COR-L47 (cell line): ENCODE results near the gene FSIP1.

Experiments
- DNase-seq: peaks from one replicate; lab custom pipeline; 2025; lab: John Stamatoyannopoulos, UW

The FSIP1 gene

DNA sequence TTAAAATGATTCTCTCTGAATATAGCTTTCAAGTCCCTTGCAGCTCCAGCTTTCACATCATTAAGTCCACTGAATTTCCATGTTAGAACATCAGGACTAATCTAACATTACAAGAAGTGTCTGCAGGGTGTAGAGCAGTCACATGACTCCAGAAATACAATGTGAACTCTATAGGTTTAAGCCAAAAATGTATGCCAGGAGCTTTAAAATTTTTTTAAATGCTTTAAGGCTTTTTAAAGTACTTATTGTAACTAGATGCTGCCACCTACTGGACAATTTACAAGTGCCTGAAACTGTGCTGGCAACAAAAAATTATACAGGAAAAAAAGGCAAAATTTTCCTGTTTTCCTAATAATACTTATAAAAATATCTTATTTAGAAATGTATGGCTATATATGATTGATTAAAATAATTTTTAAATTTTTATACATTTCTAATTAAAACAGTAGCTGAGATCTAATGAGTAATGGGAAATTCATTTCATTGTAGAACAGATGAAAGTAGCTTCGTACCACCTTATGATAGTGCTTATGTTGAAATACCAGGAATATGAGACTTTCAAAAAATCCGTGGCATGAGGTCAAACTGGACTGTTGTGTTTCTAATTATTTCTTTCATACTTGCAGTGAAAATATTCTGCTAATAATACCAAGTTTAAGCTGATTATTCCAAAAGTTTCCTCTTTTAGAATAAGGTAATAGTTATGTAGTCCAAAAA, 25.7 kb downstream of the FSIP1 start:
- DNase-seq = peak; percentile 55

DNA sequence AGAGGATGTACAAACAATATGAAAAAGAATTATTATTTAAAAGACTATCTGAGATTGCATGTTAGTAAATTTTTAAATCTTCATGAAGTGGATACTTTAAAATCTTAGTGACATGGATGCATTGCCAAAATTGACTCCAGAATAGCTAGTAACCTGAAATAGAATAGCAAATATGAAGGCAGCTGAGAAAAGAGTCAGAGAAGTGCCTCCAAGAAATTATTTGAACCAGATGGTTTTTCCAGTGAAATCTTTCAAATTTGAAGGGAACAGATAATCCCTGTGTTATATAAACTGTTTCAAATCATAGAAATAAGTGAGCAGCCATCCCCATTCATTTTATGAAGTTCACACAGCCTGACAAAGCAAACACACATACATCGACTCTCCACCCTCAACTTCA, 29.6 kb downstream of the FSIP1 start:
- no peak for DNase-seq

DNA sequence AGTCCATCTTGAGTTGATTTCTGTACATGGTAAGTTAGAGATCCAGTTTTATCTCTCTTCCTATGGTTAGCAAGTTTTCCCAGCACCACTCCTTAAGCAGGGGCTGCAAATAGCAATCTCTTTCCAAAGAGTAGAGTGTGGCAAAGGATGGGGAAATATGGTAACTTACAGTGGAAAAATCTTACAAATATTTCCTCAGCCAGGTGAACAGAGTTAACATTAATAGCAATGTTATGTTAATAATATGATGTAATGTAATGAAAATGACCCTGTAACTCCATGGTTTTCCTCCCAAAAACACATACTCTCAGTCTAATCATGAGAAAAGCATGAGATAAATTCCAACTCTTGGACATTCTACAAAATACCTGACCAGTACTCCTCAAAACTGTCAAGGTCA, 30.4 kb downstream of the FSIP1 start:
- no peak for DNase-seq

DNA sequence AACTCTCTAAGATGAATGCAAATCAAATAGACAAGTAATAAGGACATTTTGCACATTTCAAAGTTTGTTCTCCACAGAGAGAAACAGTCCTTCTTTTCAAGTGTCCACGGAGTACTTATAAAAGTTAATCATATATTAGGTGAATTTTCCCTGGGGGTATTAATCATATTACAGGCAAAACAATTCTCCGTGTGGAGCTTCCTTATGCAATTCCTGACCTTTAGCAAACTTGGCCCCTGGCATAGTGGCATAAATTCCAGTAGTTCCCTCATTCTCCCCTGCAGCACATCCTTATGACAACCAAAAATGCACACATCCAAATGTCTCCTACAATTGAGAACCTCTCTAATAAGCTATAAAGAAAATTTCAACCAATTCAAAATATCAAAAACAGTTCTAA, 34.4 kb downstream of the FSIP1 start:
- no peak for DNase-seq

DNA sequence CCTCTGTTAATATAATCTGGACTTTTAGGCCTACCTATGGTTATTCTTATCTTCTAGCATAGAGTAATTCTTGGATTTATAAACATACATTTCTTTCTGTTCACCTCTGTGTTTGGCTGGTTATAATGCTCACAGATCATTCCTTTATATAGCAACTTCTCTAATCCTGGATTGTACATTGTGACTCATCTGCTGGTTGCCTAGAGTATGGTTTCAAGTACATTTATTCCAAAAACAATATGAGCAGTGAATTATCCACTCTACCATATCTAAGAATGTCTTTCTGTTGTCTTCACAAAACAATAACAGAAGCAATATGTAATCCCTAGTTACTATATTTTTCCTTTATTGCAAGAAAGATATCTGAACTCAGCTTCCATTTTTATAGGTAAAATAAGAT, 35.3 kb downstream of the FSIP1 start:
- no peak for DNase-seq

DNA sequence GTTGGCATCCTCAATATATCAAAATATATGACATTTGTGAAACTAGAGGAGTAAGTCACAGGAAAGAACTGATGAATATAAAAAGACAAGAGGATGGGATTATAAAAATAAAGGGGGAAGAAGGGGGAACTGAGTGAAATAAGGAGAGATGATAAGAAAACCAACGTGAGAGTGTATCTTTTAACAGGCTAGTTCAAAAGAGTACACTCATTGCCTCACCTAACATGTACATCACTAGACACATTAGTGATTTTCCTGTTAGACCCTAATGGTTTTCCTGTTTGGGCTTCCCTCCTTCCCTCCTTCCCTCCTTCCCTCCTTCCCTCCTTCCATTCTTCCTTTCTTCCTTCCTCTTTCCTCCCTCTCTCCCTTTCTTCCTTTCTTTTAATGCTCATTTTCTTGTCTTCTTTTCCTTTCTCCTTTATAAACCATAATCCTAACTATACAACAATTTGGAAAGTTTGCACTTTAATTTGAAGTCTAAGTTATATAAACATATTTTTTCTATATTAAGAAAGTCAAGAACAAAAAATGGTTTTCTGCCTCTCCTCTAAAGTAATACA, 35.8 kb downstream of the FSIP1 start:
- DNase-seq = no peak

DNA sequence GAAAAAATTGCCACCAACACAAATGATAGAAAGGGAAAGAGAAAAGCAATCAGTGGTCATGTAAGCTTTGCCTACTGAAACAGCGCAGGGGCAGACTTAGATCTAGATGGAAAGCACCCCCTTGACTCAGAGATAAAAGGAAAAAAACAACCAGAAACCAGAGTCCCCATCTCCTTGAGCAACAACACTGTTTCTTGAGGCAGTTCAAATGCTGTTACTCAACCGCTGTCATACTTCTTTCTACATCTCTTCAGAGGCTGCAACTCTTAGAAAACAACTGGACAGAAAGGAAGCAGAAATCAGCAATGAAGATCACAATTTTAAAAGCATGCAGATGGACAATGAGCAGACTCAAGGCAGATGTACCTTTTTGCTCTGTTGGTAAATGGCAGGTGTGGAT, 36.5 kb downstream of the FSIP1 start:
- no peak for DNase-seq

DNA sequence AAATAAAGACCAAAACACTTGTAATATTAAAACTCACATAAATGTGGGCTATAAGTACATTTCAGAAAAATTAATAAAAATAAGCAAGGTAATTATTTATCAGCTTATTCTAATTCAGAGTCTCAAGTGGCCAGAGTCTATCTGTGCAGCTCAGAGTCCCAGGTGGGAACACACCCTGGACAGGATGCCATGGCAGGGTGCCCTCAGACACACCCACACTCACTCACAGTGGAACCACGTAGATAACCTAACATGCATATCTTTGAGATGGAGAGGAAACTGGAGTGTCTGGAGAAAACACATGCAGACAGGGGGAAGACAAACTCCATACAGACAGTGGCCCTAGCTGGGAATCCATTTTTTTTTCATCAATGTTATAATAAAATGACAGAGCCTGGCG, 37.2 kb downstream of the FSIP1 start:
- DNase-seq = no peak

DNA sequence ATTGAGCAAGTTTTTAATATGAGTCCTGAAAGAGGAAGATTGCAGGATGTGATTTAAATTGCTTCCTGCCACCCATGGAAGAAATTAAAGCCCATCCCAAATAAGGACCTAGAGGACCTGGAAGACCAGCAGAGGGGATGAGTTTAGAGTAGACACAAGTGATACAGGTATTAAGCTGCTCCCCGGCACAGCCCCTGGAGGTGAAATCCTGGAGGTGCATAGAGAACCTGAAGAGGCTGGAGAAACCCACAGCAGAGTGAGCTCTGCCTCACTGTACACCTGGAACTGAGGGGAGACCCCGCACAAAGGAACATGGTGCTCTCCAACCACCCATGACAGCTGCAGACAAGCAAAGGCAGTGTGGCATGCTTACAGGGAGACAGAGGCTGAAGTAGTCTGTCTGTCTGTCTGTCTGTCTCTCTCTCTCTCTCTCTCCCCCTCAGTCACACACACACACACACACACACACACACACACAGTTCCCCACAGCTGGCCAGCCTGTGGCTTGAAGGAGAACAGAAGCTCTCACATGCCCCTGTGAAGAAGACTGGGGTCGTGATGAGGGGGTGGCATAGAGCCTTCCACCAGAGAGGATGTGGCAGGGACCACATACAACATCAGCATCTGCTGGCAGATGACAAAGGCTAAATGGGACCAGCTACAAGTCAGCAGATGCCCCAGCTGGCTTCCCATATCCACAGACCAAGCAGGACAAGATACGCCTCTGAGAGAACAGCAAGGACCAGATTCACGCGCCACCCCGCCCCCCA, 38.1 kb downstream of the FSIP1 start:
- DNase-seq = no peak

DNA sequence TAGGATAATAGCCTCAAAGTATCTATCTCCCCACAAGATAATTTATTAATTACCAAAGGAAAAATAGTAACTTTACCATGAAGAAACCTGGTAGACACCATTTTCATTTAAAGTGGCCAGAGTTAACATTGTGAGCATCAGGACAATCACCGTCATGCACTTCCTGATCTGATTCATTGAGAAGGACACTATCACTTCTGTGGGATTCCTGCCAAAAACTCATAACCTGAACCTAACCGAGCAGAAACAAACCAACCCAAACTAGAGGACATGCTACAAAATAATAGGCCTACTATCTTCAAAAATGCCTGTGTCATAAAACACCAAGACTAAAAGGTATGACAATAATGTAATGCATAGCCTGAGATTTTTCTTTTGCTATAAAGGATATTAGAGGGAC, 39.0 kb downstream of the FSIP1 start:
- DNase-seq = no peak

DNA sequence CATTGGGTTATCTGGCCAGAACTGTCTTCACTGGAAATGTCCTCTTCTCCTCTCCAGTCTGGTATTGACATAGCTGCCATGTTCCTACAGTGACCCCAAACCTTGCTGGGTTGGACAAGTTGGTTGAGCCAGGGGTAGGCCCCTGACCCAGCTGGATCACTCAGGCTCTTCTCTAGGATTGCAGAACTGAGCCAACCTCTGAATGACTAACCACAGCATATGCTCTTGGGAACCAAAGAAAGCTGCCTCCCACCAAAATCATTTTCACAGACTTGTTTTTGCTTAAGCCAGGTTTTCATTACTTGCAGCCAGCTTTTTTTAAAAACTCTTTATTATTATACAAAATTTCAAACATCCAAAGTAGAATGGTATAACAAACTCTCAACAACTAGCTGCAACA, 41.4 kb downstream of the FSIP1 start:
- no peak for DNase-seq

DNA sequence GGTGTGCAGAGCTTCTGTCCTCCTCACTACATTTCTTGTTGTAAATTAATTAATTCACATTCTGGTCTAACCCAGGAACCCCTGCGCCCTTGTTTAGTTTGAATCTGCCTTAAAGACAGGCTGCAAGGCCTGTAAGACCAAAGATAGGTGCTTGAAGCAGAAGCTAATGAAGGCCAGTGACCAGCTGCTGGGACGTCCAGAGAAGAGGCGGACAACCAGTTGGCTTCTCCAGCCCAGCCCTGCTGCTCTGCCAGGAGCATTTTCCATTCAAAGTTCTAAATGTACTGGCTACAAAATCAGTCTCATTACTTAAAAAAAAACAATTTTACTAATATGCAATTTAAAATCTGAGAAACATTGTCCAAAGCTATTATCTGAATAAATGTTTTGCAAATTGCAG, 43.6 kb downstream of the FSIP1 start:
- no peak for DNase-seq

DNA sequence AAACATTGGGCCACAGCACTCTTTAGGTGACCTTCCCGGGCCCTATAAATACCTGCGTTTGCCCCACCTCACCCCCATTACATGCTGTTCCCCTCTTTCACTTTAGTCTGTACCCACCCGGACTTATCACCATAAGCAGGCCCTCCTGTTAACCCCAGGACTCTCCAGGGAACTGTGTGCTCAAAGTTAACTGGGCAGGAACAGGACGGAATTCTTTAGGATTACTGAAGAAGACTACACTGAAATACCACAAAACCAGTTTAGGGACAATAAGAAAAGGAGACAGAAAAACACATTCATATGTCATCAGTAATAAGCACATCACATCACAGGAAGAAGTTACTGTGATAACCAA, 45.5 kb downstream of the FSIP1 start:
- DNase-seq = no peak

DNA sequence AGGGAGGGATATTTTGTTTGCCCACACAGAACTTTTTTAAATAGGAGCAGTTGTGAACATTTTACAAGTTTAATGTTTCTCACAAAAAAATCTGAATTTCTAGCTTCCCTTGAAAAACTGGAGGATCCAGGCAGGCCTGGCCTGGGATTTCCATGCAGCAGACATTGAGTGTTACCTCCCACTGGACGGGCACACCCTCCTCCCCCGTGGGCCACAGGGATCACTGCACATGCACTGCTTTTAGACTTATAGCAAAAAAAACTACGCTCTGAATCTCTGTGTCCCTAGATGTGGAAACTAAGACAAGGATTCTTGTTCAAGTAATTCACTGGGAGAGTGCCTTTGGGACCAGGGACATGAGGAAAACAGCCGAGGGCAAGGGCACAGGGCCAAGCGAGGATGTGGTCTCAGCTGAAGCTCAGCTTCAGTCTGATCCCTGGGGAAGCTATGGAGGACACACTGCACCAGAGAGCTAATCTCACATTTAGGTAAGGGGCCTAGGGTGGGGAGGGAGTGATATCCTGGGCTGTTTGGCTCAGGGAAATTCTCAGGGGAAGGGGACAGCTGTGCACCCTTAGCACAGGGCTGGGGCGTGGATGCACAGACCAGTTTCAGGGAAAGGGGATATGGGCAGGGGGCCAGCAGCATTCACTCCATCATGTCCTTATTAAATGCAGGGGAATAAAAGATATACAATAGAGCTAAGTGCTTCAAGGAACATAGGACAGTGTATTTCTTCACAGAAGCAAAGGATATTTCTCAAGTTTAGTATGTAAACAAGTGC, 46.0 kb downstream of the FSIP1 start:
- no peak for DNase-seq

DNA sequence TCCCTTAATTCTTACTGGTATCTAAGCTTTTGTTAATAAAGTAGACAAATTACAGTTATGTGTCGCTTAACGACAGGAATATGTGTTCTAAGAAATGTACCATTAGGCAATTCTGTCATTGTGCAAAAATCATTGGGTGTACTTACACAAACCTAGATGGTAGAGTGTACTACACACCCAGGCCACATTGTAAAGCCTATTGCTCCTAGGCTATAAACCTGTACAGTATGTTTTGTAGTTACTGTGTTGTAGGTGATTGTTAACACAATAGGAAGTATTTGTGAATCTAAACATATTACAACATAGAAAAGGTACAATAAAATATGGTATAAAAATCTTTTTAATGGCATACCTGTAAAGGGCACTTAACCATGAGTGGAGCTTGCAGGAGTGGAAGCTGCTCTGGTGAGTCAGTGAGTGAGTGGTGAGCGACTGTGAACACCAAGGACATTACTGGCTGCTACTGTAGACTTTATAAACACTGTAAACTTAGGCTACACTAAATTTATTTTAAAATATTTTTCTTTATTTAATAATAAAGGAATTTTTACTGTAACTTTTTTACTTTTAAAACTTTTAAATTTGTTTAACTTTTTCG, 47.4 kb downstream of the FSIP1 start:
- no peak for DNase-seq

DNA sequence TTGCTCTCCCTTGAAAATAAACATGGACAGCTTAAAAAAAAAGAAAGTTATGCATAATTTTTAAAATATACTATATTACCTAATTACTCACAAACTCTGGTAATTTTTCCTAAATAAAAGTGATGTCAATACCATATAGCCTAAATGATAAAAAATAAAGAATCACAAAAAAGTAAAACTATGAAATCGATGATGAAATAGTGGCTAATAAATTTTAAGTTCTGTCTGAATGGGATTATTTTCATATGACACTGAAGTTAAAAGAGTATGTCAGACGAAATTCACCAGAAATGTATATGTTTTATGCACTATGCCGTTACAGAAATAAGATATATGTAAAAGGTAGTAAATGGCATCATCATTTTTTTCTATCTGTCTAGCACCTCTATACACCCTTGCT, 51.4 kb downstream of the FSIP1 start:
- DNase-seq = no peak

DNA sequence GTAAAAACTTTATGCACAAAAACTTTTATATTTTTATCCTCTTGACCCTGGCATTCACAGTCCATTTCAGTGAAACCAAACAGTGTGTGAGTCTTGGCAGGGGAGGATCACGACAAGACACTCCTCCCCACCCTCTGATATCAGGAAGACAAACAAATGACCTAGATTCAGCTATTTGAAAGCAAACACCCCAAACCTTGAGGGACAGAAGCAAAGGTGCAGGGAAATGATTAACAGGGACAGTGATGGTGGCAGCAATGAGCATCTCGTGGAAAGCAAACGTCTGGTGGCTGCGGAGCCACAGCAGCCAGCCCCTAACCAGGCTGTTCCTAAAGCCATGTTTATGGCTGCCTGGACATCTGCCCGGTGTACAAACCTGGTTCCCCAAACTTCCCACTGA, 52.1 kb downstream of the FSIP1 start:
- DNase-seq = no peak

DNA sequence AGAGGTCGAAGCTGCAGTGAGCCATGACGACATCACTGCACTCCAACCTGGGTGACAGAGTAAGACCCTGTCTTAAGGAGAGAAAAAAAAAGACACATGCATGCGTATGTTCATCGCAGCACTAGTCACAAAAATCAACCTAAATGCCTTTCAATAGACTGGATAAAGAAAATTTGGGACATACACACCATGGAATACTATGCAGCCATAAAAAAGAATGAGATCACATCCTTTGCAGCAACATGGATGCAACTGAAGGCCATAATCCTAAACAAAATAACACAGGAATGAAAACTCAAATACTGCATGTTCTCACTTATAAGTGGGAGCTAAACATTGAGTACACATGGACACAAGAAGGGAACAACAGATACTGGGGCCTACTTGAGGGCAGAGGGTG, 53.1 kb downstream of the FSIP1 start:
- no peak for DNase-seq

DNA sequence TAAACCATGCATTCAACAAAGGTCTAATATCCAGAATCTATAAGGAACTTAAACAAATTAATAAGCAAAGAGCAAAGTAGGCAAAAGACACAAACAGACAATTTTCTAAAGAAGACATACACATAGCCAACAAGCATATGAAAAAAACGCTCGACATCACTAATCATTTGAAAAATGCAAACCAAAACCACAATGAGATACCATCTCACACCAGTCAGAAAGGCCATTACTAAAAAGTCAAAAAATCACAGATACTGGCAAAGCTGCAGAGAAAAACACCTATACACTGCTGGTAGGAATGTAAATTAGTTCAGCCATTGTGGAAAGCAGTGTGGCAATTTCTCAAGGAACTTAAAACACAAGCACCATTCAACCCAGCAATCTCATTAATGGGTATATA, 53.8 kb downstream of the FSIP1 start:
- DNase-seq = no peak

DNA sequence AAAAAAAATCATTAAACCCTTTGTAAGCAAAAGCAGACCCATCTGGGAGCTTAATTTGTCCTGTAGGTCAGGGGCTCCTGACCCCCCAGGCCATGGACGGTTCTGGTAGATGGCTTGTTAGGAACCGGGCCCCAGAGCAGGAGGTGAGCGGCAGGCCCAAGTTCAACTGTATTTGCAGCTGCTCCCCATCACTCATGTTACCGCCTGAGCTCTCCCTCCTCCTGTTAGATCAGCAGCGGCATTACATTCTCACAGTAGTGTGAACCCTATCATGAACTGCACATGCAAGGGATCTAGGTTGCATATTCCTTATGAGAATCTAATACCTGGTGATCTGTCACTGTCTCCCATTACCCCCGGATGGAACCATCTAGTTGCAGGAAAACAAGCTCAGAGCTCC, 60.7 kb downstream of the FSIP1 start:
- DNase-seq = no peak

DNA sequence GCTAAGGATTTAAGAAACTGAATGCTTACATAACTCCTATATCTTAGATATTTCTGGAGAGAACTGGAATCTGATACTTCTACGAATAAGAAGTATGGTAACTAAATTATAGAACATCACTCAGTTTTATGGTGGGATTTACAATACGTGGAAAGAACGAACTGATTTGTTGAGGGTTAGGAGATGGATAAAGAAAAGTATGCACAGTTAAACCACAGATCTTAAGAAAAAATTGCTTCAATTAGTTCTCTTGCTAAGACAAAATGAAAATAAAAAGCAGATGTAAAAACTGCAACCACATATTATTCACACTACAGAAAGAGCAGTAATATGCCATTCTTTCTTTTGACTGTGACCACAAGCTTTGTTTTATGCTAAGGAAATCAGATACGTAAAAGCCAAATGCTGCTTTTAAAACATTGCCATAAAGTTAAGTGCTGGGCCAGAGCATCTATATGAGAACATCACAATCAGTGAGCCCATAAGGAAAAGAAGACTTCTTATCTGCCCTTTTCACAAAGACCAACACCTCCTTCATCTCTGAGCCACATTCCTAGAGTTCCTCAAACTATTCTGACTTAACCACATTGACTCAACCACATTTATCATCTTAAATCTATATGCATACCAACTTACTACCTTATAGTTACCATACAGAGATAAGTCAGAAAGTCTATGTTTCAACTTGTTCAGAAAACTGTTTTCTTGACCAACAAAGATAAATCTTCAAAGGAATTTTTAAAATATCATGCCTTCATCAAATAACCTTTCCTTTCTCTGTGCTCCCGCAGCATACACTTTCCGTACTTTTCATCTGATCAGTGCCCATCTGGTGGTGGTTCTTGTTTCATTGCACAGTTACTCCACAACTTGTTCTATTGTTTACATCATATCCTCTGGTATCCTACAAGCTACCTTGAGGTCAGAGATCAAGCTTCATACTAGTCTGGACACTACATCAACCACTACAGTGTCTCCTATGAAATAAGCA, 61.7 kb downstream of the FSIP1 start:
- DNase-seq = no peak
